Spleen (tissue), 7 donors: ENCODE measurements around the gene CFAP45.

Experiments
- CTCF ChIP-seq, 11 experiments: fragments of 200-600 bp in 7 of 11; fragments of 450-650 bp in 4 of 11; sonication (generic) in 4 of 11; IDR thresholded peaks in 8 of 11; conservative IDR thresholded peaks in 3 of 11; 1 replicate in 7 of 11; 2 replicates in 4 of 11; pipeline versions ENCODE4 v1.4.0 to v1.8.0; 2016 to 2021; ENCODE audit warnings: antibody characterized with exemption in 11 of 11, inconsistent platforms in 4 of 11, mild to moderate bottlenecking in 1 of 11
- POLR2AphosphoS5 ChIP-seq, 3 donors: sonication (generic); formaldehyde crosslinking; IDR thresholded peaks; one replicate each; pipeline ENCODE4 v1.5.1; 2017; ENCODE audit warnings: antibody characterized with exemption in 3 of 3
- donor health status: DM: no; HTN: no; CAD: no; lungs with moderate emphysema.
- donor health status: DM: no; HTN: no; CAD: no.
- donor health status: DM: no; HTN: no; CAD: no.

GRCh38 chr1:159921251-159921650, 21.3 kb upstream of the CFAP45 start:
- TF ChIP-seq CTCF (IDR thresholded peaks at IDR 0.05 in 8 of 11, conservative IDR thresholded peaks at IDR 0.05 in 3 of 11) (no peak), POLR2AphosphoS5 (IDR thresholded peaks at IDR 0.05) (peak in 1 of 3 donors; percentile 38)
